GM12878 (cell line): ENCODE data around the gene AKAP8. TPM values are rescaled to one million over a fixed set of nuclear protein-coding genes. Genes with fewer than 3 reads are reported as not detected.

Experiments
- CEBPZ ChIP-seq: fragments of 150-350 bp; IDR thresholded peaks from 2 replicates; pipeline ENCODE4 v1.6.1; 2016; ENCODE audit warnings: low read depth, low read length
- CHD4 ChIP-seq: fragments of 200-600 bp; sonication (generic); IDR thresholded peaks from 2 replicates; pipeline ENCODE4 v1.6.1; 2016; ENCODE audit warnings: mild to moderate bottlenecking
- CTCF ChIP-seq, 3 experiments: IDR thresholded peaks in 2 of 3; conservative IDR thresholded peaks in 1 of 3; 2 replicates each; pipeline ENCODE4 v1.5.1; 2011; ENCODE audit warnings: low read depth in 3 of 3, low read length in 3 of 3, mild to moderate bottlenecking in 3 of 3, control low read depth in 2 of 3, moderate library complexity in 2 of 3, inconsistent platforms in 1 of 3, mixed read lengths in 1 of 3; ENCODE audit not compliant: control insufficient read depth in 2 of 3, insufficient read depth in 1 of 3; ENCODE audit errors: extremely low read depth in 1 of 3
- ESRRA ChIP-seq: IDR thresholded peaks from 2 replicates; pipeline ENCODE4 v1.6.1; 2012; ENCODE audit warnings: mild to moderate bottlenecking, low read length, improper control_type of control experiment
- IKZF2 ChIP-seq, 2 experiments: fragments of 450-650 bp; IDR thresholded peaks; 2 replicates each; pipeline ENCODE4 v1.6.1; 2017; ENCODE audit warnings: mild to moderate bottlenecking in 2 of 2, moderate library complexity in 2 of 2
- IRF3 ChIP-seq: fragments of 450-650 bp; IDR thresholded peaks from 2 replicates; pipeline ENCODE4 v1.6.1; 2014; ENCODE audit warnings: mild to moderate bottlenecking
- KLF5 ChIP-seq: fragments of 450-650 bp; IDR thresholded peaks from 2 replicates; pipeline ENCODE4 v1.6.1; 2014; ENCODE audit warnings: mild to moderate bottlenecking; ENCODE audit not compliant: partially characterized antibody
- MYB ChIP-seq: fragments of 150-350 bp; IDR thresholded peaks from 2 replicates; pipeline ENCODE4 v1.6.1; 2014; ENCODE audit warnings: mild to moderate bottlenecking, low read depth, low read length, borderline replicate concordance
- PKNOX1 ChIP-seq: fragments of 450-650 bp; IDR thresholded peaks from 2 replicates; pipeline ENCODE4 v1.6.1; 2016; ENCODE audit warnings: mild to moderate bottlenecking
- RELB ChIP-seq: fragments of 450-650 bp; IDR thresholded peaks from 2 replicates; pipeline ENCODE4 v1.6.1; 2017; ENCODE audit warnings: low read depth, mild to moderate bottlenecking, moderate library complexity
- SMARCA5 ChIP-seq: fragments of 450-650 bp; IDR thresholded peaks from 2 replicates; pipeline ENCODE4 v1.6.1; 2017; ENCODE audit warnings: mild to moderate bottlenecking
- TAF1 ChIP-seq: IDR thresholded peaks from 2 replicates; pipeline ENCODE4 v1.6.1; 2011; ENCODE audit warnings: mild to moderate bottlenecking, low read depth, low read length, borderline replicate concordance
- YY1 ChIP-seq: IDR thresholded peaks from 2 replicates; pipeline ENCODE4 v1.6.1; 2011; ENCODE audit warnings: low read depth, mild to moderate bottlenecking, low read length
- ZNF217 ChIP-seq: fragments of 450-650 bp; IDR thresholded peaks from 2 replicates; pipeline ENCODE4 v1.6.1; 2017; ENCODE audit warnings: antibody characterized with exemption, mild to moderate bottlenecking
- ZNF274 ChIP-seq: IDR thresholded peaks from one replicate; pipeline ENCODE4 v1.8.0; 2011; ENCODE audit not compliant: insufficient read length, insufficient read depth
- ZNF592 ChIP-seq: fragments of 450-650 bp; IDR thresholded peaks from 2 replicates; pipeline ENCODE4 v1.6.1; 2017; ENCODE audit warnings: mild to moderate bottlenecking, moderate library complexity
- polyA plus RNA-seq, 11 experiments: library from polyadenylated mRNA; depleted of rRNA in 4 of 11; unstranded in 6 of 11; stranded (reverse) in 5 of 11; fragments of >200 nt; fragmentation: Nextera tagmentation in 4 of 11; fragmentation: Illumina TruSeq in 1 of 11; extraction: Ambion mirVana in 4 of 11; extraction: Trizol in 1 of 11; gene quantifications; 1 replicate in 1 of 11; 2 replicates in 10 of 11; pipeline versions ENCODE4 v1.2.1 to v1.2.3, GENCODE V29; 2011 to 2016; ENCODE audit warnings: inconsistent platforms in 2 of 11, missing spikeins in 2 of 11, low read depth in 1 of 11
- total RNA-seq, 4 experiments: library from RNA; depleted of rRNA in 3 of 4; stranded (reverse); fragments of >200 nt in 3 of 4; fragmentation: Illumina TruSeq in 1 of 4; extraction: Trizol in 1 of 4; gene quantifications; 2 replicates each; pipeline versions ENCODE4 v1.2.1 to v1.2.3, GENCODE V29; 2013 to 2021

The AKAP8 gene
- total and polyA plus RNA-seq, 10 of the 15 experiments (the other 5 are each of a cell fraction or from before 2014, with no cell fraction given) = 5.3 to 57.7 (median 20.6) TPM

- TF ChIP-seq CEBPZ (no peak), ESRRA (no peak), IKZF2 (IDR thresholded peaks at IDR 0.05) (no peak), ZNF217 (peak; percentile 72; the same call in 1 of the 2 replicates), YY1 (no peak), CHD4 (no peak), RELB (no peak), IRF3 (no peak), TAF1 (no peak), ZNF592 (no peak), PKNOX1 (peak; percentile 8; the same call in 1 of the 2 replicates), ZNF274 (no peak), KLF5 (peak; percentile 42), SMARCA5 (peak; percentile 80; the same call in 1 of the 2 replicates), CTCF (IDR thresholded peaks at IDR 0.05 in 2 of 3, conservative IDR thresholded peaks at IDR 0.05 in 1 of 3; ENCODE audit: control insufficient read depth in 2 of 3, extremely low read depth in 1 of 3, insufficient read depth in 1 of 3, low read depth in 3 of 3, low read length in 3 of 3) (no peak), MYB (no peak)
Measured at GRCh38 chr19:15379999-15380647, 536 bp upstream of the AKAP8 start (continued).
